ENCODE measurements around the gene UAP1.
"Not testable (repeated sequence)": the region's sequence is repeated elsewhere in the genome, so short reads cannot be mapped to it uniquely, and the experiment has no call there.

Gene UAP1

DNA sequence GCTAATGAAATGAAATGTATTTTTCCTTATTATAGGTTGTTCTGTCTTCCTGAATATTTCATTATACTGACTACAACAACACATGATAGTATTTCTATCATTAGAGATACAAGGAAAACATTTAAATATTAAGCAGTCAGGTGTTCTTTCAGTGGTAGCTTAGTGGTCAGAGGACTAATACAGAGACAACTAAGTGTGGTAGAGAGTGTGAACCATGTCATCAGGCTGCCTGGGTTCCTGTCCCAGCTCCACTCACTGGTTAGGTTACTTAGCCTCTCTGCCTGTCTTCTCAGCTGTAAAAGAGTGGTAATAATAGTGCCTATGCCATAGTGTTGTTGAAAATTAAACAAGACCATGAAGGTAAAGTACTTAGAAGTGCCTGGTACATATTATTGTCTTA, 3.9 kb downstream of the UAP1 start:
- no peak for DNase-seq (ENCODE audit: low spot score)

GRCh38 chr1:162566870-162567269, 5.3 kb downstream of the UAP1 start:
- DNase-seq (ENCODE audit: low spot score): no peak

DNA sequence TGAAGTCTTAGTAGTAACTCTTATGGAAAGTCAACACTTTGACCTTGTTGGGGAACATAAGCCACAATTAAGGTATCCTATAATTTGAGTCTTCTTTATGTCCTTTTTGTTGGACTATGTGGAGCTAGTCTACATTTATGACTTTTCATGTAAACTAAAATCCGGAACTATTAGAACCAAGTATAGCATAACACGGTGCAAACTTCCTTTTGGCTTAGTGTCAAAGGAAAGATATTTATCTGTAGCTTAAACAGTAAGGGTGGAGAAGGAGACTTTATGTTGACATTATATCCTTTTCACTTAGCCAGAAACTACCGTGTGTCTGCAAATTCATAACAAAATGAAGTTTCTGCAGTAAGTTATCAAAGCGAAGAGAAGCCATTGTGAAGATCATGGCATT, 7.3 kb downstream of the UAP1 start:
- no peak for DNase-seq (ENCODE audit: low spot score)

DNA sequence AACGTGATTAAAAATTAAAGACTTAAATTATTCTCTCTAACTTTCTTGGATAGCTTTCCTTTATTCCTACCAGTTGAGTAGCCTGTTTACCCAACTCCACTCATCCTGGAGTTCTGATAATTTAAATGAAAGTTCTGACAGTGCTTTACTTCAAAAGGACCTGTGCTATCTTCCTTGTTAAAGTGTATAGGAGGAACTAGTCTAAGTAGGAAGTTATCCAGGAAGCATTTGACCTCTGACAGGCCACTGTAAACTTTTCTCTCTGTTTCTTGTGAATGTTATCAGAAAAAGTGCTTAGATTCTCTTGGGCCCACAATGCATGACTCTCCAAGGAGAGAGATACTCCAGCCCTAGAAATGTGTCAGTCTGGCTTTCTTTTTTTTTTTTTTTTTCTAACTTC, 9.2 kb downstream of the UAP1 start:
- DNase-seq (ENCODE audit: low spot score): no peak

GRCh38 chr1:162571121-162571520, 9.6 kb downstream of the UAP1 start:
- not testable (repeated sequence) for DNase-seq (ENCODE audit: low spot score)

DNA sequence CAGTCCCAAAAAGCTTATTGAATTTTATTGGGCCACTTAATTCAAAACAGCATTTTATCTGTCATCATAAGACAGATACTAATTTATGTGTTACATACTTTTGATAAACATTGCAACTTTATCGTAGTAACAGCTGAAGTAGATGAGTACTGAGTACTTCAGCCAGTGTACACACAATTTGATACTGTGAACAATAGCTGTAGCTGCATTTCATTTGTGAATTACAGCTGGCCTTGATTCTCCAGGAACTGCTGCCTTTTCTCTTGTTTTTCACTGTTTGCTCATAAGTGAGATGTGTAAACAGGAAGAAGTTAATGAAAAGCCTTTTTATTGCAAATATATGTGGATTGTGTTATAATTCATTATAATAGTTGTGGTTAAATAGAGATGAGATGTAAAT, 10.2 kb downstream of the UAP1 start:
- DNase-seq (ENCODE audit: low spot score): no peak

GRCh38 chr1:162573136-162573535, 11.6 kb downstream of the UAP1 start:
- DNase-seq (ENCODE audit: low spot score): no peak

DNA sequence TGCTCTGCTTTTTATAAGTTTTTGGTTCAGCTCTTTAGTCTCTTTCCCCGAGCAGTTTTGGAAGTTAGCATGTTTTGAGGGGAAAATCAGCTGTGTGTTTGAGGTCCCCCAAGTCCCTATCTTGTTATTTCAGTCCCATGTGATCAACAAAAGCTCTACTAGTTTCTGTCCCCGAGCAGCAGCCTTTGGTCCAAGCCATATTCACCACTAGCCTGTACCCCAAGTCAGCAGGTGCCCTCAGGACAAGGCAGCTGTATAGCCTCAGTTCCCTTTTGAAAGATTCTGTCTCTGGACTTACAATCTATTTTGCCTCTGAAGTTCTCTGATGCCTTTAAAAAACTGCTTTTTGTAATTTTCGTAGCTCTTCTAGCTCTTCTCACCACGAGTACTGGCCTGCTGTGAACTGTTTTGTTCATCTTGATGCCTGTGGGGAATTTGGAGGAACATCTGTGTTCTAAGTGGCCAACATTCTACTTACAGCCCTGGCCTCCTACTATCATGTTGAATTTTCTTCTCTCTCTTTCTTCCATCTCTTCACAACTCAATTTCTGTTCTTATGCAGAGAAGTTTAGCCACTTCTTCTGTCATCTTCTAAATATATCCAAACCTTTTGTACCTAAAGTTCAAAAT, 16.7 kb downstream of the UAP1 start:
- no peak for DNase-seq (ENCODE audit: low spot score)

DNA sequence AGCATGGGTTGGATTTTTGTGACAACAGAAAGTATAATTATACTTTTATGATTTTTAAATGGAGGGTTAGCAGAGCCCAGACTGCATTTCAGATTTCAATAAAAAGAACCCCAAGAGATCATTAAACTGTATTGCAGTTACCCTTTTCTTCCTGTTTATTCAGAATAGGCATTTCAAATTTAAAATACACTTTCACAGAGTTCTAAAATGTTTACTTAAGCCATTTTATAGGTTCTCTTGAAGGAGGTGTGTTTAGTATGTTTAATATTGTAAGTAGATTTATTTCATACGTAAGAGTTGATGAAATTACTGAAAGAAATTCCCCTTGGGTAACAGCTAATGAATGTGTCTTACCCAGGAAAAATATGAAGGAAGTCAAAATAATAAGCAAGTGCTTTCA, 17.4 kb downstream of the UAP1 start:
- DNase-seq (ENCODE audit: low spot score): no peak

- DNase-seq (ENCODE audit: low spot score): no peak
Observed at GRCh38 chr1:162580308-162580707, 18.8 kb downstream of the UAP1 start.

DNA sequence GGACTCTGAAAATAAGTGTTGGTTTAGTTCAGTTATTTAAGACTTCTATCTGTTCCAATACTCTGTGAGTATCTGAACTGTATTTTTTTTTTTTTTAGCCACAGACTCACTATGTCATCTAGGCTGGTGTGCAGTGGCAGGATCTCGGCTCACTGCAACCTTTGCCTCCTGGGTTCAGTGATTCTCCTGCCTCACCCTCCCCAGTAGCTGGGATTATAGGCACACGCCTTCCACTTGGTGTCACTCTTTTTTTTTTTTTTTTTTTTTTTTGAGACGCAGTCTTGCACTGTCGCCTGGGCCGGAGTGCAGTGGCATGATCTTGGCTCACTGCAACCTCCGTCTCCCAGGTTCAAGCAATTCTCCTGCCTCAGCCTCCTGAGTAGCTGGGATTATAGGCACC, 21.4 kb downstream of the UAP1 start:
- DNase-seq (ENCODE audit: low spot score): not testable (repeated sequence)

GRCh38 chr1:162585101-162585500, 23.6 kb downstream of the UAP1 start:
- DNase-seq (ENCODE audit: low spot score): not testable (repeated sequence)

- no peak for DNase-seq (ENCODE audit: low spot score)
Observed at GRCh38 chr1:162587347-162587746, 25.8 kb downstream of the UAP1 start.

DNA sequence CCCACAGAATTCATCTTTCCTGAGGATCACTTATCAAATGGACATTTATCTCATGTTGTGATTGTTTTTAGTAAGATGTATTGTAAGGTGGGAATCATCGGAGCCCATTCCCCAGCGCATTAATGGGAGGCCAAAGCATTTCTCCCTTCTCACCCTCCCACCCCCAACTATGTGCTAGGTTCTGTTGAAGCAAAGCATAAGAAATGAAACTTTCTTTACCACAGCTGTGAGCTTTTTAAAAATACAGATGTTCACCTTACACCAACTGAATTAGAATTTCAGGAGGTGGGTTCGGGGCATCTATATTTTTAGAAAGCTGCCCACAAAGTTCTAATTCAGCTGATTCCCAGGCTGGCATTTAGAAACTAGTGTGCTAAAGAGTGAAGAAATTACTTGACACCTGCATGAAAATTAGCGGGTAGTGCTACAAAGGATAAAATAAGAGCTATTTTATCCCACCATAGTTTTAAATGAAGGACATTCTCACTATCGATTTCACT, 26.3 kb downstream of the UAP1 start:
- DNase-seq (ENCODE audit: low spot score): no peak

- no peak for DNase-seq (ENCODE audit: low spot score)
Observed at GRCh38 chr1:162590101-162590500, 28.6 kb downstream of the UAP1 start.

GRCh38 chr1:162590686-162591085, 29.2 kb downstream of the UAP1 start:
- no peak for DNase-seq (ENCODE audit: low spot score)

DNA sequence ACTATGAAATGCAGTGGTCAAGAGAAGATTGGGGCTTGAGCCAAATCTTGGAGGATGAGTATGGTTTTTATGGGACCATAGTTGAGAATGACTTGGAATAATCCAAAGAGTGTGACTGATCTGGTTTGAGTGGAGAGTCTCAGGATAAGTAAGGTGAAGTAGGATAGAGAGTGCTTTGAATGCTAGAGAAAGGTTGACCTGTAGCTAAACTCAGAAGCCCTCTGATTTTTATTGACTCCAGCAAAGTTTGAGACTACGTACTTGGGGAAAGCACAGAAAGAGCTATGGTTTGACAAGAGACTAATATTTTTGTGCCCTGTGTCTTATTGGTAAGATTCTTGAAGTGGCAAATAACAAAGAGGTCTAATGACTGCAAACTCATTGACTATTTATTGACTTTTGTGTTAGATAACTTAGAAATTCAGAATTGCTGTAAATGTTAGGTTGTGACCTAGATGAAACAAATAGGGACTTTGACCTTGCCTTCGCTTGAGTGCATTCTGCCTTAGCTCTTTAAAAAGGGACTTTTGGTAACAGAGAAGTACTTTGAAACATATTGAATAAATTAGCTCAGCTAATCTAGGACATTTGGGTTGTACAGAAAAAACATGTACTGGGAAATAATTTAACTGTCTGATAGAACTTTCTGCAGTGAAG, 35.1 kb downstream of the UAP1 start:
- DNase-seq (ENCODE audit: low spot score): no peak

- no peak for DNase-seq (ENCODE audit: low spot score)
Observed at GRCh38 chr1:162599451-162599850, 37.9 kb downstream of the UAP1 start.

DNA sequence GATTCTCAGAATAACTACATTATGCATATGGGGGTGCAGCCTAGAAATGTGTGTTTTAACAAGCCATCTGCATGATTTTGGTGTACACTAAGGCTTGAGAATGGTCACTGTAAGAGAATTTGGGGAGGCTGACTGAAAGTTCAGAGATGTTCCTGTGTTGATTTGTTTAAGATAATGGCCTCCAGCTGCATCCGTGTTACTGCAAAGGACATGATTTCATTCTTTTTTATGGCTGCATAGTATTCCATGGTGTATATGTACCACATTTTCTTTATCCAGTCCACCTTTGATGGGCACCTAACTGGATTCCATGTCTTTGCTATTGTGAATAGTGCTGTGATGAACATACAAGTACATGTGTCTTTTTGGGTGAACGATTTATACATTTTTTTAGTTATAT, 41.6 kb downstream of the UAP1 start:
- DNase-seq (ENCODE audit: low spot score): not testable (repeated sequence)

GRCh38 chr1:162605225-162605927, 43.9 kb downstream of the UAP1 start:
- peak; percentile 90 for DNase-seq (ENCODE audit: low spot score)

GRCh38 chr1:162609306-162609705, 47.8 kb downstream of the UAP1 start:
- no peak for DNase-seq (ENCODE audit: low spot score)

- no peak for DNase-seq (ENCODE audit: low spot score)
Observed at GRCh38 chr1:162612606-162613400, 51.3 kb downstream of the UAP1 start.

Data from kidney capillary endothelial cell (primary cell).